Measurements from ENCODE around the gene DNAH1. TPM values are rescaled to one million over a fixed set of nuclear protein-coding genes. Genes with fewer than 3 reads are reported as not detected.

The DNAH1 gene
- total and polyA plus RNA-seq, 2 of the 13 experiments (the other 11 are each of a cell fraction or from before 2014, with no cell fraction given), result 0.64 to 3.5 TPM

DNA sequence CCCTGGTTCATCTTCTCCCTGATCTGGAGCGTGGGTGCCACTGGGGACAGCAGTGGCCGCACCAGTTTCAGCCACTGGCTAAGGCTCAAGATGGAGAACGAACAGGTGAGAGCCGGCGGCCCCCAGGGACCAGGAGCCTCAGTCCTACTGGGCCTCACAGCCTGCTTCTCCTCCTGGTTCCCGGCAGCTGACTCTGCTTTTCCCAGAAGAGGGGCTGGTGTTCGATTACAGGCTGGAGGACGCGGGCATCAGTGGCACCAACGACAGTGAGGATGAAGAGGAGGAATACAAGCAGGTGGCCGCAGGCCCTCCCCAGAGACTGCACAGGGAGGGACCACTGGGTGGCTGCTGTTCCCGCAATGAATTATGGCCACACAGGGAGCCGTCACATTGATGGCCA, 54.4 kb downstream of the DNAH1 start:
- ChIA-PET POLR2A (no interaction called here), CTCF (ENCODE audit: low intra/inter-chr PET ratio, low total read pairs) (no interaction called here)
- TF ChIP-seq, protein P1, sequence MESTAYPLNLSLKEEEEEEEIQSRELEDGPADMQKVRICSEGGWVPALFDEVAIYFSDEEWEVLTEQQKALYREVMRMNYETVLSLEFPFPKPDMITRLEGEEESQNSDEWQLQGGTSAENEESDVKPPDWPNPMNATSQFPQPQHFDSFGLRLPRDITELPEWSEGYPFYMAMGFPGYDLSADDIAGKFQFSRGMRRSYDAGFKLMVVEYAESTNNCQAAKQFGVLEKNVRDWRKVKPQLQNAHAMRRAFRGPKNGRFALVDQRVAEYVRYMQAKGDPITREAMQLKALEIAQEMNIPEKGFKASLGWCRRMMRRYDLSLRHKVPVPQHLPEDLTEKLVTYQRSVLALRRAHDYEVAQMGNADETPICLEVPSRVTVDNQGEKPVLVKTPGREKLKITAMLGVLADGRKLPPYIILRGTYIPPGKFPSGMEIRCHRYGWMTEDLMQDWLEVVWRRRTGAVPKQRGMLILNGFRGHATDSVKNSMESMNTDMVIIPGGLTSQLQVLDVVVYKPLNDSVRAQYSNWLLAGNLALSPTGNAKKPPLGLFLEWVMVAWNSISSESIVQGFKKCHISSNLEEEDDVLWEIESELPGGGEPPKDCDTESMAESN (CRISPR knock-in tag; conservative IDR thresholded peaks at IDR 0.05), result no peak
- H4K20me1 ChIP-seq (ENCODE audit: insufficient read depth, low read length), result no peaks in the 10 kb centered on the region
- no peaks in the 10 kb centered on the region for H3K4me1 ChIP-seq (ENCODE audit: insufficient read depth, low read length)
- H3K9ac ChIP-seq (ENCODE audit: insufficient read depth, low read depth, low read length), result no peak overlapping the region
- FAIRE-seq (no peak), DNase-seq (ENCODE audit: low spot score) (no peak), ATAC-seq (no peak)
- H3K27me3 ChIP-seq (ENCODE audit: control insufficient read depth in 1 of 2, insufficient read depth in 2 of 2, low read length in 2 of 2), result no peaks in the 10 kb centered on the region; a peak in 2 of 5 replicates
- no peak overlapping the region for H3K4me3 ChIP-seq (replicated peaks in 1 of 3; ENCODE audit: insufficient read depth in 1 of 3, low read depth in 2 of 3, low read length in 3 of 3)
- WGBS (ENCODE audit: low lambda C conversion rate), result 78% methylated on average over 5 of the region's 13 CpGs
- H3K36me3 ChIP-seq (replicated peaks in 1 of 2; ENCODE audit: control insufficient read depth in 1 of 2, insufficient read depth in 2 of 2, low read length in 2 of 2), result no peaks in the 10 kb centered on the region
- no TSS peak for BruUV-seq (replicated peaks)
- in situ Hi-C loops (cut with HindIII; ENCODE audit: extremely low pct_ligation_motif_present, low pct_unique_long_range_greater_than_20kb) (no loop called here), intact Hi-C loops (cut with micrococcal nuclease; ENCODE audit: unreplicated experiment) (no loop called here)
- H2AFZ ChIP-seq (ENCODE audit: low read length), result no peak overlapping the region
- H3K9me3 ChIP-seq (ENCODE audit: low read length), result no peaks in the 10 kb centered on the region
- no peak overlapping the region for H3K4me2 ChIP-seq (ENCODE audit: low read depth, low read length)
- H3K79me2 ChIP-seq (ENCODE audit: insufficient read depth, low read length), result no peaks in the 10 kb centered on the region
- no peak overlapping the region for H3K27ac ChIP-seq (ENCODE audit: extremely low read length, insufficient read depth, low read length)

DNA sequence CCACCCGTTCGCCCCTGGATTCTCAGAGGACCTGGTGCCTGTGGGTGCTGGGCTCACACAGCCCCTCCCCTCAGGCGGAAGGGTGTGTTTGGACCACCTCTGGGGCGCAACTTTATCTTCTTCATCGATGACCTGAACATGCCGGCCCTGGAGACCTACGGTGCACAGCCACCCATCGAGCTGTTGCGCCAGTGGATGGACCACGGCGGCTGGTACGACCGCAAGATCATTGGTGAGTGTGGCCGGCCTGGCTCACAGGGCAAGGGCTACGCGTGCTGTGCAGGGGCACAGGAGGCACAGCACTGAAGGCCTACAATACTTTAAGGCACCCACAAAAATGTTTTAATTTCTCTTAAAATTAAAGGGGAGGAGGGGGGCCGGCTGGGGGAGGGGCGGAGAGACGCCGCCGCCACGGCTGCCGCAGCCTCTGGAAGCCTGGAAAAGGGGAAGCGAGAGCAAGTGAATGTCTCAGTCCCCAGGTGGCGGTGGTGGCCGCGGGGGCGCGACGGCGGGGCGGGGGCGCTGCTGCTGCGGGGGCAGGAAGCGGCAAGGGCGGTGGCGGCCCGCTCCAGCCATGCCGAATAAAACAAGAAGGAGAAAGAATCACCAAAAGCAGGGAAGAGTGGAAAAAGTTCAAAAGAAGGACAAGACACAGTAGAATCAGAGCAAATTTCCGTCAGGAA, 56.8 kb downstream of the DNAH1 start:
- CTCF ChIA-PET (ENCODE audit: low intra/inter-chr PET ratio, low total read pairs), result no interaction called here
- Histone ChIP-seq H3K9ac (ENCODE audit: insufficient read depth, low read depth, low read length) (no peak overlapping the region), H4K20me1 (ENCODE audit: insufficient read depth, low read length) (no peaks in the 10 kb centered on the region), H3K36me3 (replicated peaks in 1 of 2; ENCODE audit: control insufficient read depth in 1 of 2, insufficient read depth in 2 of 2, low read length in 2 of 2) (no peaks in the 10 kb centered on the region), H3K79me2 (ENCODE audit: insufficient read depth, low read length) (no peaks in the 10 kb centered on the region), H3K27me3 (ENCODE audit: control insufficient read depth in 1 of 2, insufficient read depth in 2 of 2, low read length in 2 of 2) (no peaks in the 10 kb centered on the region; a peak in 2 of 5 replicates), H3K27ac (ENCODE audit: extremely low read length, insufficient read depth, low read length) (no peak overlapping the region), H3K4me3 (replicated peaks in 1 of 3; ENCODE audit: insufficient read depth in 1 of 3, low read depth in 2 of 3, low read length in 3 of 3) (no peak overlapping the region), H3K4me1 (ENCODE audit: insufficient read depth, low read length) (no peaks in the 10 kb centered on the region), H2AFZ (ENCODE audit: low read length) (no peak overlapping the region), H3K9me3 (ENCODE audit: low read length) (no peaks in the 10 kb centered on the region), H3K4me2 (ENCODE audit: low read depth, low read length) (no peak overlapping the region)
- no peak for ATAC-seq
- DNase-seq (ENCODE audit: low spot score), result no peak
- intact Hi-C loops (cut with micrococcal nuclease; ENCODE audit: unreplicated experiment) (no loop called here), in situ Hi-C loops (cut with HindIII; ENCODE audit: extremely low pct_ligation_motif_present, low pct_unique_long_range_greater_than_20kb) (no loop called here)
- WGBS (ENCODE audit: low lambda C conversion rate), result 87% methylated on average over 36 of the region's 40 CpGs
- no peak for FAIRE-seq
- TF ChIP-seq, protein P2, sequence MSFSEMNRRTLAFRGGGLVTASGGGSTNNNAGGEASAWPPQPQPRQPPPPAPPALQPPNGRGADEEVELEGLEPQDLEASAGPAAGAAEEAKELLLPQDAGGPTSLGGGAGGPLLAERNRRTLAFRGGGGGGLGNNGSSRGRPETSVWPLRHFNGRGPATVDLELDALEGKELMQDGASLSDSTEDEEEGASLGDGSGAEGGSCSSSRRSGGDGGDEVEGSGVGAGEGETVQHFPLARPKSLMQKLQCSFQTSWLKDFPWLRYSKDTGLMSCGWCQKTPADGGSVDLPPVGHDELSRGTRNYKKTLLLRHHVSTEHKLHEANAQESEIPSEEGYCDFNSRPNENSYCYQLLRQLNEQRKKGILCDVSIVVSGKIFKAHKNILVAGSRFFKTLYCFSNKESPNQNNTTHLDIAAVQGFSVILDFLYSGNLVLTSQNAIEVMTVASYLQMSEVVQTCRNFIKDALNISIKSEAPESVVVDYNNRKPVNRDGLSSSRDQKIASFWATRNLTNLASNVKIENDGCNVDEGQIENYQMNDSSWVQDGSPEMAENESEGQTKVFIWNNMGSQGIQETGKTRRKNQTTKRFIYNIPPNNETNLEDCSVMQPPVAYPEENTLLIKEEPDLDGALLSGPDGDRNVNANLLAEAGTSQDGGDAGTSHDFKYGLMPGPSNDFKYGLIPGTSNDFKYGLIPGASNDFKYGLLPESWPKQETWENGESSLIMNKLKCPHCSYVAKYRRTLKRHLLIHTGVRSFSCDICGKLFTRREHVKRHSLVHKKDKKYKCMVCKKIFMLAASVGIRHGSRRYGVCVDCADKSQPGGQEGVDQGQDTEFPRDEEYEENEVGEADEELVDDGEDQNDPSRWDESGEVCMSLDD (CRISPR knock-in tag; IDR thresholded peaks at IDR 0.05; ENCODE audit: borderline replicate concordance), result no peak
- BruUV-seq (replicated peaks), result no TSS peak
- POLR2A ChIA-PET, result no interaction called here
